GM18520 (cell line): ENCODE results near the gene AGBL1.

Source experiments
- ATAC-seq: cut with Tn5 transposase; IDR thresholded peaks from one replicate; pipeline ENCODE4 v1.9.1; 2021; ENCODE audit not compliant: unreplicated experiment

Gene AGBL1

GRCh38 chr15:86079508-86080266, at the start of gene AGBL1:
TSS of gene AGBL1 (plus strand) at chr15:86079871.
- no peak for ATAC-seq

- ATAC-seq = no peak
Measured at GRCh38 chr15:86034904-86035303, 44.8 kb upstream of the AGBL1 start.

- ATAC-seq = no peak
Measured at GRCh38 chr15:86036243-86036642, 43.4 kb upstream of the AGBL1 start.

- ATAC-seq = no peak
Measured at GRCh38 chr15:86038491-86038890, 41.2 kb upstream of the AGBL1 start.

GRCh38 chr15:86040356-86041033, 39.2 kb upstream of the AGBL1 start:
- ATAC-seq = no peak

- ATAC-seq = no peak
Measured at GRCh38 chr15:86041399-86041798, 38.3 kb upstream of the AGBL1 start.

- no peak for ATAC-seq
Measured at GRCh38 chr15:86042226-86042625, 37.4 kb upstream of the AGBL1 start.

GRCh38 chr15:86044981-86045380, 34.7 kb upstream of the AGBL1 start:
- no peak for ATAC-seq

GRCh38 chr15:86054338-86054737, 25.3 kb upstream of the AGBL1 start:
- no peak for ATAC-seq

- ATAC-seq = no peak
Measured at GRCh38 chr15:86055688-86056087, 24.0 kb upstream of the AGBL1 start.

- no peak for ATAC-seq
Measured at GRCh38 chr15:86059851-86060250, 19.8 kb upstream of the AGBL1 start.

- ATAC-seq = no peak
Measured at GRCh38 chr15:86060674-86061073, 19.0 kb upstream of the AGBL1 start.

- ATAC-seq = no peak
Measured at GRCh38 chr15:86061581-86061980, 18.1 kb upstream of the AGBL1 start.

GRCh38 chr15:86062646-86063243, 16.9 kb upstream of the AGBL1 start:
- no peak for ATAC-seq

GRCh38 chr15:86063356-86064095, 16.1 kb upstream of the AGBL1 start:
- ATAC-seq = no peak

GRCh38 chr15:86064326-86064725, 15.3 kb upstream of the AGBL1 start:
- no peak for ATAC-seq

GRCh38 chr15:86066174-86066834, 13.4 kb upstream of the AGBL1 start:
- ATAC-seq = no peak

GRCh38 chr15:86073281-86073680, 6.4 kb upstream of the AGBL1 start:
- no peak for ATAC-seq

GRCh38 chr15:86076468-86076867, 3.2 kb upstream of the AGBL1 start:
- no peak for ATAC-seq

- ATAC-seq = no peak
Measured at GRCh38 chr15:86077070-86077469, 2.6 kb upstream of the AGBL1 start.

- no peak for ATAC-seq
Measured at GRCh38 chr15:86080302-86080701, 631 bp downstream of the AGBL1 start.
